Panc1 (cell line): ENCODE data around the gene PSORS1C2. TPM values are rescaled to one million over a fixed set of nuclear protein-coding genes. Genes with fewer than 3 reads are reported as not detected.

Experiments used
- ATAC-seq: fragments of 200-7000 bp; cut with Tn5 transposase; 2 replicates; pipeline ENCODE4 v1.9.1; 2020; ENCODE audit warnings: mild to moderate bottlenecking, moderate library complexity
- BruUV-seq: library from RNA; stranded (reverse); fragments of 400-500 nt; replicated peaks from 2 replicates; lab custom pipeline; 2021; lab: Mats Ljungman, UMichigan
- CTCF ChIA-PET: fragments of 300-600 bp; sonication (Branson Sonifier 250); formaldehyde crosslinking; loops from one replicate; lab custom pipeline; 2022; ENCODE audit warnings: antibody characterized with exemption; lab: Charles Lee
- POLR2A ChIA-PET: fragments of 300-600 bp; sonication (Branson Sonifier 250); formaldehyde crosslinking; loops from one replicate; lab custom pipeline; 2022; ENCODE audit warnings: antibody characterized with exemption; lab: Charles Lee
- DNase-seq: peaks from one replicate; pipeline ENCODE4 v3.0.0-alpha.2; 2010; ENCODE audit warnings: low read depth, low spot score
- H3K27ac ChIP-seq: 2 replicates; pipeline ENCODE4 v1.5.1; 2011; ENCODE audit warnings: mild to moderate bottlenecking, low read length, inconsistent platforms
- H3K27me3 ChIP-seq: fragments of 200-500 bp; sonication (Bioruptor generic); 2 replicates; pipeline ENCODE4 v1.6.0; 2014; ENCODE audit warnings: low read length, inconsistent platforms; ENCODE audit not compliant: control insufficient read depth, insufficient read depth
- H3K36me3 ChIP-seq: fragments of 200-500 bp; sonication (Bioruptor generic); 2 replicates; pipeline ENCODE4 v1.5.1; 2014; ENCODE audit warnings: inconsistent platforms, mild to moderate bottlenecking, low read length, moderate library complexity; ENCODE audit not compliant: control insufficient read depth, insufficient read depth
- H3K4me1 ChIP-seq: 2 replicates; pipeline ENCODE4 v1.5.1; 2011; ENCODE audit warnings: inconsistent platforms, mild to moderate bottlenecking, low read length, moderate library complexity; ENCODE audit not compliant: control insufficient read depth, insufficient read depth
- H3K4me3 ChIP-seq, 2 experiments: 2 replicates each; pipeline ENCODE4 v1.5.1; 2011 to 2012; ENCODE audit warnings: low read depth in 2 of 2, low read length in 2 of 2, mild to moderate bottlenecking in 2 of 2, inconsistent platforms in 1 of 2, moderate library complexity in 1 of 2
- H3K9me3 ChIP-seq: fragments of 200-500 bp; sonication (Bioruptor generic); 2 replicates; pipeline ENCODE4 v1.5.1; 2014; ENCODE audit warnings: low read depth, mild to moderate bottlenecking, inconsistent platforms, low read length, moderate library complexity; ENCODE audit not compliant: control insufficient read depth, insufficient read depth
- CTCF ChIP-seq: fragments of 450-650 bp; IDR thresholded peaks from 2 replicates; pipeline ENCODE4 v1.5.1; 2017; ENCODE audit warnings: mild to moderate bottlenecking
- POLR2AphosphoS5 ChIP-seq: IDR thresholded peaks from 2 replicates; pipeline ENCODE4 v1.6.1; 2012; ENCODE audit warnings: mild to moderate bottlenecking, low read depth, low read length, moderate library complexity
- REST ChIP-seq, 2 experiments: IDR thresholded peaks; 2 replicates each; pipeline ENCODE4 v1.6.1; 2011 to 2012; ENCODE audit warnings: low read depth in 2 of 2, control low read depth in 1 of 2, low read length in 1 of 2, mild to moderate bottlenecking in 1 of 2, moderate library complexity in 1 of 2; ENCODE audit not compliant: insufficient read depth in 1 of 2
- SIN3A ChIP-seq: IDR thresholded peaks from 2 replicates; pipeline ENCODE4 v1.6.1; 2012; ENCODE audit warnings: low read depth, mild to moderate bottlenecking, low read length, moderate library complexity, borderline replicate concordance; ENCODE audit not compliant: insufficient read depth
- TCF7L2 ChIP-seq: IDR thresholded peaks from 2 replicates; pipeline ENCODE4 v1.6.1; 2011; ENCODE audit warnings: mild to moderate bottlenecking, low read depth, low read length, inconsistent platforms
- in situ Hi-C: cut with HindIII; loops from 2 replicates; pipeline ENCODE4 v1.10.0; 2016; ENCODE audit warnings: low sequenced_read_pairs, low pct_unique_long_range_greater_than_20kb
- intact Hi-C: fragments of 100-400 bp; cut with micrococcal nuclease; formaldehyde crosslinking; loops from one replicate; pipeline ENCODE4 v1.10.0; 2022; ENCODE audit not compliant: unreplicated experiment
- total RNA-seq: library from RNA; stranded (reverse); gene quantifications from one replicate; pipeline ENCODE4 v1.2.1, GENCODE V29; 2021; ENCODE audit not compliant: unreplicated experiment

The PSORS1C2 gene
- total RNA-seq, 1 experiment from 2014 or later = not detected

DNA sequence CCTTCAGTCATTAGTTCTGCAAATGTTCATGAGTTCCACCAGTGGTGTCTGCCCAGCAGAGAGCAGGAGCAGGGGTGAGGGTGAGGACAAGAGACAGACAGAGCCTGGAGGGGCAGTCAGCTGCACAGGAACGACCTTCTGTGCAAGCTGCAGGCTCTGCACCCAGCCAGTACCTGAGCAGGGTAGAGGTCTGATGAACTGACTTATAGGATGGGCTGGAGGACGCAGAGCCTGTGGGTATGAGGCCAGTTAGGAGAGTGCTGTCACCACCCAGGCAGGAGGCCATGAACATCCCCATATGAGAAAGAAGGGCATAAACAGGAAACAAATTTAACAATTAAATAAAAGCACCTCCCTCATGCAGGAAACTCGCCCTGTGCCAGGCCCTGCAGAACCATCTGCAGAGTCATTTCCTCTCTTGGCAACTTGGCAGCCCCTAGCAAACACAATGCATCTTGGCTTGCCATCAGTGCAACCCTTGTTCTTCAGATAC, 44.4 kb downstream of the PSORS1C2 start:
- peaks cover 5% of the 10 kb centered on the region; the same call in 1 of the 2 replicates for H3K4me1 ChIP-seq
- intact Hi-C loops = no loop called here
- TF ChIP-seq REST (IDR thresholded peaks at IDR 0.05; ENCODE audit: insufficient read depth in 1 of 2, low read depth in 2 of 2, low read length in 1 of 2) (no peak), POLR2AphosphoS5 (no peak), CTCF (no peak), SIN3A (no peak), TCF7L2 (no peak)
- H3K27ac ChIP-seq = no peak overlapping the region
- H3K9me3 ChIP-seq = no peaks in the 10 kb centered on the region
- no peaks in the 10 kb centered on the region for H3K27me3 ChIP-seq
- in situ Hi-C loops = no loop called here
- no TSS peak for BruUV-seq
- no peak overlapping the region for H3K4me3 ChIP-seq
- ChIA-PET POLR2A (no interaction called here), CTCF (interaction anchor here (0.5 to 0.8 kb wide), 3 partner anchors 15 to 44 kb away, joined by 3 to 4 read pairs (median 3); no protein-coding TSS in a partner anchor)
- DNase-seq (no peak), ATAC-seq (peak; percentile 69)
- no peaks in the 10 kb centered on the region for H3K36me3 ChIP-seq

GRCh38 chr6:31092769-31093505, 45.9 kb downstream of the PSORS1C2 start:
- Histone ChIP-seq H3K9me3 (no peaks in the 10 kb centered on the region), H3K36me3 (no peaks in the 10 kb centered on the region), H3K27ac (no peak overlapping the region), H3K4me3 (no peak overlapping the region), H3K4me1 (peaks cover 5% of the 10 kb centered on the region; the same call in 1 of the 2 replicates), H3K27me3 (no peaks in the 10 kb centered on the region)
- no TSS peak for BruUV-seq
- in situ Hi-C loops = no loop called here
- CTCF ChIA-PET = no interaction called here
- intact Hi-C loops = no loop called here
- POLR2A ChIA-PET = interaction anchor here (1.0 kb wide), 1 partner anchor 104 kb away, joined by 8 read pairs; no protein-coding TSS in a partner anchor
- ATAC-seq (0 out of 2 replicates have a peak, but pooled peaks have one; percentile 57), DNase-seq (no peak)
- TF ChIP-seq POLR2AphosphoS5 (no peak), CTCF (no peak), SIN3A (no peak), TCF7L2 (no peak), REST (IDR thresholded peaks at IDR 0.05; ENCODE audit: insufficient read depth in 1 of 2, low read depth in 2 of 2, low read length in 1 of 2) (no peak)
